Gastrocnemius medialis (tissue), 4 donors: ENCODE measurements around the gene RALGAPA2.

Experiments
- POLR2A ChIP-seq, 2 donors: fragments of 450-650 bp; IDR thresholded peaks; one replicate each; pipeline ENCODE4 v1.6.1; 2017; ENCODE audit warnings: antibody characterized with exemption in 2 of 2, mild to moderate bottlenecking in 2 of 2, moderate library complexity in 2 of 2
- TF ChIP-seq, protein P1 (sequence below), 5 experiments: fragments of 450-650 bp in 3 of 5; fragments of 200-600 bp in 2 of 5; sonication (generic) in 2 of 5; IDR thresholded peaks in 4 of 5; conservative IDR thresholded peaks in 1 of 5; 1 replicate in 4 of 5; 2 replicates in 1 of 5; pipeline ENCODE4 v1.5.1; 2016 to 2019; ENCODE audit warnings: antibody characterized with exemption in 5 of 5, mild to moderate bottlenecking in 3 of 5, moderate library complexity in 3 of 5

DNA sequence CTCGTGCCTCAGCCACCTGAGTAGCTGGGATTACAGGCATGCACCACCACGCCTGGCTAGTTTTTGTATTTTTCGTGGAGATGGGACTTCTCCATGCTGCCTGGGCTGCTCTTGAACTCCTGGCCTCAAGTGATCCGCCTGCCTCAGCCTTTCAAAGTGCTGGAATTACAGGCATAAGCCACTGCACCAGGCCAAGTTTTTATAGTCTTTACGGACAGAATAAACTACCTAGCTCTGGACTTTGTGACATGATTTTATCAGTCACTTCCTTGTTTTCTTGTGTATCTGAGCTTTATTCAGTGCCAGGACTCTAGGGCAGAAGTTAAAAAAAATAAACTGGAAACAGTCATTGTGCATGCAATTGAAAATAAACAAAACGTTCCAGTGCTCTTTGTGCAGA is 46.7 kb upstream of the RALGAPA2 start:
- TF ChIP-seq, protein P1, sequence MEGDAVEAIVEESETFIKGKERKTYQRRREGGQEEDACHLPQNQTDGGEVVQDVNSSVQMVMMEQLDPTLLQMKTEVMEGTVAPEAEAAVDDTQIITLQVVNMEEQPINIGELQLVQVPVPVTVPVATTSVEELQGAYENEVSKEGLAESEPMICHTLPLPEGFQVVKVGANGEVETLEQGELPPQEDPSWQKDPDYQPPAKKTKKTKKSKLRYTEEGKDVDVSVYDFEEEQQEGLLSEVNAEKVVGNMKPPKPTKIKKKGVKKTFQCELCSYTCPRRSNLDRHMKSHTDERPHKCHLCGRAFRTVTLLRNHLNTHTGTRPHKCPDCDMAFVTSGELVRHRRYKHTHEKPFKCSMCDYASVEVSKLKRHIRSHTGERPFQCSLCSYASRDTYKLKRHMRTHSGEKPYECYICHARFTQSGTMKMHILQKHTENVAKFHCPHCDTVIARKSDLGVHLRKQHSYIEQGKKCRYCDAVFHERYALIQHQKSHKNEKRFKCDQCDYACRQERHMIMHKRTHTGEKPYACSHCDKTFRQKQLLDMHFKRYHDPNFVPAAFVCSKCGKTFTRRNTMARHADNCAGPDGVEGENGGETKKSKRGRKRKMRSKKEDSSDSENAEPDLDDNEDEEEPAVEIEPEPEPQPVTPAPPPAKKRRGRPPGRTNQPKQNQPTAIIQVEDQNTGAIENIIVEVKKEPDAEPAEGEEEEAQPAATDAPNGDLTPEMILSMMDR (IDR thresholded peaks at IDR 0.05 in 4 of 5, conservative IDR thresholded peaks at IDR 0.05 in 1 of 5) = no peak
- no peak for TF ChIP-seq POLR2A (IDR thresholded peaks at IDR 0.05)
